Astrocyte (in vitro differentiated cells and primary cell): ENCODE results near the gene CDS2. TPM values are rescaled to one million over a fixed set of nuclear protein-coding genes. Genes with fewer than 3 reads are reported as not detected.

Source experiments
- DNase-seq: peaks from one replicate; pipeline ENCODE4 v3.0.0-alpha.2; 2010; ENCODE audit warnings: low read depth
- FAIRE-seq: peaks from 2 replicates; lab custom pipeline; 2011; peaks lifted over from hg19 to GRCh38; lab: Jason Lieb, UNC
- H2AFZ ChIP-seq: 2 replicates; pipeline ENCODE4 v1.6.0; 2012; ENCODE audit warnings: low read depth, low read length, inconsistent platforms
- H3K27ac ChIP-seq: 2 replicates; pipeline ENCODE4 v1.5.1; 2011; ENCODE audit warnings: low read depth, low read length, inconsistent platforms
- H3K27me3 ChIP-seq: 2 replicates; pipeline ENCODE4 v1.6.0; 2011; ENCODE audit warnings: low read length, inconsistent platforms; ENCODE audit not compliant: insufficient read depth
- H3K36me3 ChIP-seq: 2 replicates; pipeline ENCODE4 v1.5.1; 2011; ENCODE audit warnings: low read length, inconsistent platforms; ENCODE audit not compliant: insufficient read depth
- H3K4me1 ChIP-seq: 2 replicates; pipeline ENCODE4 v1.5.1; 2011; ENCODE audit warnings: low read length, inconsistent platforms; ENCODE audit not compliant: insufficient read depth
- H3K4me2 ChIP-seq: 2 replicates; pipeline ENCODE4 v1.6.0; 2012; ENCODE audit warnings: low read length, inconsistent platforms
- H3K4me3 ChIP-seq: 2 replicates; pipeline ENCODE4 v1.5.1; 2011; ENCODE audit warnings: low read depth, mild to moderate bottlenecking, low read length, inconsistent platforms; ENCODE audit not compliant: insufficient read depth
- H3K79me2 ChIP-seq: 2 replicates; pipeline ENCODE4 v1.6.0; 2012; ENCODE audit warnings: mild to moderate bottlenecking, low read length, inconsistent platforms; ENCODE audit not compliant: insufficient read depth
- H3K9ac ChIP-seq: 2 replicates; pipeline ENCODE4 v1.6.0; 2012; ENCODE audit warnings: mild to moderate bottlenecking, low read length, inconsistent platforms
- H3K9me3 ChIP-seq: 2 replicates; pipeline ENCODE4 v1.5.1; 2012; ENCODE audit warnings: low read depth, mild to moderate bottlenecking, low read length, inconsistent platforms; ENCODE audit not compliant: insufficient read depth
- H4K20me1 ChIP-seq: 2 replicates; pipeline ENCODE4 v1.6.0; 2012; ENCODE audit warnings: low read length, inconsistent platforms; ENCODE audit not compliant: insufficient read depth
- H3K27ac Mint-ChIP-seq: one replicate; pipeline ENCODE4 v1.8.0; 2021; ENCODE audit warnings: mild to moderate bottlenecking, mixed read lengths; ENCODE audit not compliant: unreplicated experiment
- H3K27me3 Mint-ChIP-seq: one replicate; pipeline ENCODE4 v1.8.0; 2021; ENCODE audit warnings: low read depth, mixed read lengths; ENCODE audit not compliant: unreplicated experiment
- H3K36me3 Mint-ChIP-seq: one replicate; pipeline ENCODE4 v1.8.0; 2021; ENCODE audit warnings: low read depth, mixed read lengths; ENCODE audit not compliant: unreplicated experiment
- H3K4me1 Mint-ChIP-seq: one replicate; pipeline ENCODE4 v1.8.0; 2021; ENCODE audit warnings: low read depth, mixed read lengths; ENCODE audit not compliant: unreplicated experiment
- H3K4me3 Mint-ChIP-seq: one replicate; pipeline ENCODE4 v1.8.0; 2021; ENCODE audit warnings: mild to moderate bottlenecking, moderate library complexity, mixed read lengths; ENCODE audit not compliant: unreplicated experiment
- H3K9me3 Mint-ChIP-seq: one replicate; pipeline ENCODE4 v1.8.0; 2021; ENCODE audit warnings: mild to moderate bottlenecking, mixed read lengths; ENCODE audit not compliant: unreplicated experiment
- CTCF ChIP-seq: IDR thresholded peaks from 2 replicates; pipeline ENCODE4 v1.5.1; 2011; ENCODE audit warnings: low read depth, mild to moderate bottlenecking, inconsistent platforms, low read length, moderate library complexity; ENCODE audit not compliant: insufficient read depth
- EZH2 ChIP-seq: IDR thresholded peaks from 2 replicates; pipeline ENCODE4 v1.6.1; 2012; ENCODE audit warnings: mild to moderate bottlenecking, low read length, inconsistent platforms; ENCODE audit not compliant: insufficient read depth
- total RNA-seq: library from RNA; stranded (reverse); gene quantifications from 2 replicates; pipeline ENCODE4 v1.2.1, GENCODE V29; 2021

The CDS2 gene
- total RNA-seq, 1 donor from 2014 or later: 53.9 TPM

- Histone ChIP-seq H2AFZ (no peak overlapping the region), H3K27ac (no peak overlapping the region)
- peaks cover 34% of the 10 kb centered on the region for H3K4me1 Mint-ChIP-seq
Observed at GRCh38 chr20:5168651-5169396, 42.0 kb downstream of the CDS2 start.

GRCh38 chr20:5170341-5170740, 43.5 kb downstream of the CDS2 start:
- Histone ChIP-seq H3K4me2 (no peak overlapping the region), H3K36me3 (no peaks in the 10 kb centered on the region), H4K20me1 (peaks cover 74% of the 10 kb centered on the region), H3K4me1 (peaks cover 21% of the 10 kb centered on the region), H3K27me3 (no peaks in the 10 kb centered on the region), H3K9ac (no peak overlapping the region), H3K27ac (no peak overlapping the region), H3K79me2 (peaks cover 58% of the 10 kb centered on the region), H3K4me3 (no peak overlapping the region), H3K9me3 (no peaks in the 10 kb centered on the region), H2AFZ (no peak overlapping the region)
- Mint-ChIP-seq H3K4me1 (peaks cover 34% of the 10 kb centered on the region), H3K9me3 (no peaks in the 10 kb centered on the region), H3K4me3 (no peak overlapping the region), H3K27me3 (no peaks in the 10 kb centered on the region), H3K36me3 (peaks cover 7% of the 10 kb centered on the region), H3K27ac (no peak overlapping the region)
- TF ChIP-seq EZH2 (no peak), CTCF (no peak)
- FAIRE-seq (no peak), DNase-seq (no peak)

More at GRCh38 chr20:5168651-5169396, 42.0 kb downstream of the CDS2 start:
- peaks cover 61% of the 10 kb centered on the region for H3K79me2 ChIP-seq
- peak; percentile 26 for DNase-seq
- H3K9ac ChIP-seq: peak overlapping the region; percentile 3
- no peak for FAIRE-seq
- H3K9me3 ChIP-seq: no peaks in the 10 kb centered on the region
- H4K20me1 ChIP-seq: peaks cover 86% of the 10 kb centered on the region
- no peaks in the 10 kb centered on the region for H3K9me3 Mint-ChIP-seq
- H3K27me3 ChIP-seq: no peaks in the 10 kb centered on the region
- H3K27ac Mint-ChIP-seq: peak overlapping the region; percentile 73
- no peak for TF ChIP-seq EZH2
- no peak for TF ChIP-seq CTCF
- H3K4me2 ChIP-seq: peak overlapping the region; percentile 55
- no peaks in the 10 kb centered on the region for H3K36me3 ChIP-seq
- H3K4me3 ChIP-seq: no peak overlapping the region
- peak overlapping the region; percentile 36 for H3K4me3 Mint-ChIP-seq
- H3K4me1 ChIP-seq: peaks cover 21% of the 10 kb centered on the region
- peaks cover 6% of the 10 kb centered on the region for H3K36me3 Mint-ChIP-seq
- no peaks in the 10 kb centered on the region for H3K27me3 Mint-ChIP-seq
